ENCODE results near the gene DSE. TPM values are rescaled to one million over a fixed set of nuclear protein-coding genes. Genes with fewer than 3 reads are reported as not detected.
A peak's percentile ranks its signal among the peaks of the same experiment; 100 is the strongest.

The DSE gene
- polyA plus RNA-seq, 5 donors: 34.1 to 54.9 (median 50.0) TPM

DNA sequence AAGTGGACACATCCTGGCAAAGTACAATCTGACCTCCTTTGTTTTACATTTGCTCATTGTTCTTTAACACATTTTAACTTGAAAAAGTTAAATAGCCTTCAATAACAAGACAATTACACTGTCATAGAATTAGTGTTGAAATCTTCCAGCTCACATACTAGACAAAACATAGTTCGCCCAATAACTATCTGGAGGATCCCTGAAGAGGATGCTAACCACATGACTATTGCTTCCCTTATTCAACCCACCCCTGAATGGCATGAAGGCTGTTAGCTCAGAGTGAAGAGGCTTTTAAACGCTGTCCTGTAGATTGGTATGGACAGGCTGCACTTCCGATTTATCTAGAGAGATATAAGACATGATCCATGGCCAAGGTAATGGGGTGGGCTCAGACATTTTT, 15.0 kb upstream of the DSE start:
- no peak for DNase-seq

DNA sequence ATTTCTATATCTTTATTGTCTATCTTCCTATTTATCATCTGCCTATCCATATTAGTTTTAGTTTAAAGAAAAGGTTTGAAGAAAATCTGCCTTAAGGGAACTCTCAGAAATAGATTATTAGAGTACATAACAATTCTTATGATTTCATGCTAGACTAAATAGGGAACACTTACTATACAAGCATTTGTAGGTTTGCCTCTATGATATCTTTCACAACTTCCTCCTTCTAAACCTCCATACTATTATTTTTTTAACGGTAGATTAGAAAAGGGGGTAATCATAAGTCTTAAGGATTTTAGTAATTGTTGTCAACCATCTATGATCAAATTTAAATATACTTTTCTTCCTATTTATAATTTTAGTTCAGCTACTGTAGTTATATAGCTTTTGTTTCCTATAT, 11.6 kb upstream of the DSE start:
- no peak for DNase-seq

DNA sequence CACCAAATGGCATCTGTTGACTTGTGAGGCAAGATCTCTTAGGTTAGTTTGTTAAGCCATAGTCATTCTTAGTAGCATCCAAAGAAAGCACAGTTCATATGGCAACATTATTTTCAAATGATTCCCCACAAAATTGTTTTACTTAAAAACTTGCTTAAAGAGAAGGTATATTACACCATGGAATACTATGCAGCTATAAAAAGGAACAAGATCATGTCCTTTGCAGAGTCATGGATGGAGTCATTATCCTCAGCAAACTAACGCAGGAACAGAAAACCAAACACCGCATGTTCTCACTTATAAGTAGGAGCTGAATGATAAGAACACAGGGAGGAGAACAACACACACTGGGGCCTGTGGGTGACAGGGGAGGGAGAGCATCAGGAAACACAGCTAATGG, 10.9 kb upstream of the DSE start:
- no peak for DNase-seq

DNA sequence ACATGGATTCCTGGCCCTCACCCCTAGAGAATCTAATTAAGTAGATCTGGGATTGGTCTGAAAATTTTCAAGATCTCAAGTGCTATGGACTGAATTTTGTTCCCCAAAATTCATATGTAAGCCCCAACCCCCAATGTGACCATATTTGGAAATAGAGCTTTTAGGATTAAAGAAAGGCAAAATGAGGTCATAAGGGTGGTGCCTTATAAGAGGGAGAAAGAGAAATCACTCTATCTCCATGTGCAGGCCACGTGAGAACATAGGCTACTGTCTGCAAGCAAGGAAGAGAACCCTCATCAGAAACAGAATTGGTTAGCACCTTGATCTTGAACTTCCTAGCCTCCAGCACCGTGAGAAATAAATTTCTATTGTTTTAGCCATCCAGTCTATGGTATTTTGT, 8.5 kb upstream of the DSE start:
- no peak for DNase-seq

DNA sequence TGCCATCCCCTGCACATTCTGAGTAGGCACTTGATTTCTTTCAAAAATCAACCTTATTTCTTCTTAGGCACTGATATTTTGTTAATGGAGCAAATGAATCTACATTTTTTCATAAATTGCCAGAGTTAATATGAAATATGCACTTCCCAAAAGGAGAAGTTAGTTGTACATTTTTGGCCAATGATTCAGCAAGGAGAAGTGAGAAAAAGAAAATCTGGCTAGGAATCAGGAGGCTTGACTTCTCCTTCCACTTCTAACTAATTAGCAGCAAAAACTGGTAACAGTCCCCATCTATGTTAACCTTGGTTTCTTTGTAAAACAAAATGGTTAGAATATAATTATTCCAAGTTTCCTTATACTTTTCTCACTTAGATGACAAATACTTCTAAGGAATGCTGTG, 7.0 kb upstream of the DSE start:
- DNase-seq: no peak

DNA sequence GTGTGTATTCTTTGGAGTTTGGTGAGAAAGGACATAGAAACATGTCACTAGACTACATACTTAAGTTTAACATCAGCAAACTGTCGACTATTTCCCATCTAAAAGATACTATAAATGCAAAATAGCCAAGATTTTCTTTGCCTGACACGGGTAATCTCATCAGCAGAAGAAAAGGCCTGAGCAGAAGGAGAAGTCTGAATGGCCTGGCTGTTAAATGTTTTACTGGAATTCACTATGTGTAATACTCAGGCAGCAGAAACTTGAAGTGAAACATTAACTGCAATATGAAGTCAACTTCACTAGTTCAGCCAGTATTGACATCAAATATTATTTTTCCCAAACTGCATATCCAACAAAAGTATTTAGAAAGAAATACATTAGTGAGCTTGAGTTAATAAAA, 6.4 kb upstream of the DSE start:
- no peak for DNase-seq

DNA sequence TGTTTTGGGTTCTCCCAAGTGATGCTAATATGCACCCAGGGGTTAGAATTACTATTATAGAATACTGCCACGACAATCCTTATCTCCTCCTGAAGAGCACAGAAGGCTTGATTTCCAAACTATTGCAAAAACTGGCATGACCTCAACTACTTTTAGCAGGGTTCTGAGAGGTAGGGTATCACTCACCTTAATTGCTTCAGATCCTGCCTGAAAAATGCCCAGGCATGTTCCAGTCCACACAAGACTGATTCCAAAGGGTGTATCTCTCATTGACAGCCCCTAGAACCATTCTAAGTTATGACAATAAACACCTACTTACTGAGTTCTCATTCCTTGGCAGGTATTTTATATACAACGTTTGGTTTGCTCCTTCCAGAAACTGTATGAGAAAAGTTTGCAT, 5.0 kb upstream of the DSE start:
- no peak for DNase-seq

DNA sequence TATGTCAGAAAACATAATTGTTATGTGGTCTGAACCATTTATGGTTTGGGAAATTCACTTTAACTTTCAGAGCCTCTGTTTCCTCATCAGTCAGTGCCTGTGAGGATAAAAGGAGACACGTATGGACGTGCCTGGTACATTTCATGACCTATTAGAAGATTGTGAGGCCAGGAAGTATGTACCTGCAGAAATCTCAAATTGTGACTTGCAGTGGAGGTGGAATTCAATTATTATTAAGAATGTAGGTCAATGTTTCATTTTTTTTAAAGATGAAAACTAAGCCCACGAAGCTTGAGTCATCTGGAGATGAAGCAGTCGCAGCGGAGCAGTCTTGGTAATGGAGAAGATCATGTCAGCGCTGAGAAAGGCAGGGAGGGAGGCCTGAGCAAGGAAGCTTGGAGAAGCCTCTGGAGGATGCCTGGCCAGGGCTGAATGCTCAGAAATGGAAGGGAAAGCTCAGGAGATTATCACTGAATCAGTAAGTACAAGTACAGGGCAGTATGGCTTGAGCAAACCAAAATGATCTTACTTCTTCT, 3.9 kb upstream of the DSE start:
- no peak for DNase-seq

DNA sequence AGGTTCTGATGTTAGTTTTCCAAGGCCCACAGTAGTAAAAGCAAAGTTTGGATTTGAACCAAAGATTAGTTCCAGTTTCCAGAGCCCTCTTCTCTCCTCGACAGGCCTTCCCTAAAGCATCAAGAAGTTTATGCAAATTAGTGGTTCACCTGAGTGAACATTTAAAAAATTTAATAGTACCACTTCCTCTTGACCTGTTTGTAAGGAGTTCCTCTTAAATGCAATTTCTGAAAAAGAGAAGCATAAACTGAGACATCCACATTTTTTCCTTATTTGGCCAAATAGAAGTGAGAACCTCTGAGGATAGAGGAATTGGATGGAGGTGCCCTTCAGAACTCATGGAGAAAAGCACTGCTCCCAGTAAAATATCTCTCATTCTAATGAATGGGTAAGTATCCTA, 1.2 kb upstream of the DSE start:
- DNase-seq: no peak

DNA sequence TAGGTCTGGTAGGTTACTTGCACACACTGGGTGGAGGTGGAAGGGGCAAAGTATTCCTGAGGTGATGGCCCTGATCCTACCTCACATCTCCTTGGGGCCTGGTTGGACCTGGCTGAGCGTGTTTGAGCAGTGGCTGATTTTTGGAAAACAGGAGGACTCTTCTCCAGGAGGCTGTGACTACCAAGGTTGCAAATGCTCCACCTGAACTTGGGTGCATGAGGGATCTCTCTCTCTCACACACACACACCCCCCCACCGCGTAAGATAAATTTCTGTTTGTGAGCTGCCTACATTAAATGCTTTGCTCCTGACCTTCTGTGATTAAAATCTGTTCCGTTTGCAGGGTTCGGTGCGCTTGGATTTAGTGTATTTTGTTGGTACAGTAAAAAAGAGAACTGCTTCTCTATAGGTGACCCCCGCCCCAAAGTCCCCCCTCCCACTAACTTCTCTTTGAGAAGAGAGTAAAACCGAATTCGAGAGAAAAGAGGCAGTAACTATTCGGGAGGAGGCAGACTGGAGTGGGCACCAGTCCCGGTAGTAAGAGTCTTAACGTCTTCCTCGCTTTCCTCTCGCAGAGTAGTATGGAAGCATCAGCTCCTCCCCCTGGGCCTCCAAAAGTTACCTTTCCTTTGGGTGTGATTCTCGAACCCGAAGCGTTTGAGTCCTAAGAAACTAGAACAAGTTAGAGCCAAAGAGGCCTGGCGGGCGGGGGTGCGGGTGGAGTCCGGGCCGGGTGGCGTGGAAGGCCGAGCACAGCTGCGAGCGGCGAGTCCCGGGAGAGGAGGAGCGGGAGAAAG, 585 bp upstream of the DSE start:
- peak in 1 of 2 donors; percentile 11 for DNase-seq

DNA sequence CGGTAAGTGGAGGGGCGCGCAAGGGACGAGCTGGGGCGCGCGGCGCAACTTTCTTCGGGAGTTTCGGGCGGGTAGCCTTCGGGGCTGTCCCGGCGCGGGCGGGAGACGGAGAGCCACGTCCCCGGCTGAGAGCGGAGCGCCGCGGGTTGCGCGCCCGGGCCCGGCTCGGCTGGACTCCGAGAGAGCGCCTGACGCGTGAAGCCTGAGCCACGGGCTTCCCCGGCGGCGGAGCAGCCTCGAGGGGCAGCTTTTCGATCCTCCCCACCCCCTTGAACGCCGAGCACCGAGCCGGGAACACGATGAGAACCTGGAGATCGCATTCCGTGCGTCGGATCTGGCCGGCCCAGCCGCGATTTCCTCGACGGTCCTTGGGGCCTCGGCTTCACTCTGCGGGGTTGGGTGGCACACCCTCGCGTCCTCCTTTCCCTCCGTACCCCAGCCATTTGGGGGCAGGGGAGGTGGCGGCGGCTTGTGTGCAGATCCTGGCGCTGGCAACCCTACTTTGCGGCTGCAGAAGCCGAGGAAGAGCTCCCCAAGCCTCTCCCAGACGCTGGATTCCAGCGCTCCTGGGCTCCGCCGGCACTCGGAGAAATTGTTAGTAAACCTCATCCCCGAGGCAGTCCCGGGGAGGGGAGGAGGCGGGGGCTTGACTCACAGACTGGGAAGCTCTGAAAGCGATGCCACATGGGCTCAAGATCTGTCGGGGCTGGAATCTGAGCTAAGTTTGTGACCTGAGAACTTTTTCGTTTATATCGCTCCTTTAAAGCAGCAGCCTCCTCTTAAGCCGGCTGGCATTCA, 572 bp downstream of the DSE start:
- DNase-seq: peak; percentile 71

DNA sequence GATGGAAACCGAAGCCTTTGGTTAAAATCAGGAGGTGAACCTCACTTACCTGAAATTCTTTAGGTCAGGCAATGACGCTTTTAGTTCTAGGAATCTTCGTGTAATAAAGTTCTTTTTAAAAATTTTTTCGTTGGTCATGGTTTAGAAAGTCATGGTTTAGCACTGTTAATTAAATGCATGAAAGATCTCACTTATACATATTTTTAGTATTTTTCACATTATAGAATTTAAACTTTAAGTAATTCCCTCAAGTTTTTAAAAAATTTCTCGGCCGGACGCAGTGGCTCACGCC, 1.1 kb downstream of the DSE start:
- DNase-seq: no peak

DNA sequence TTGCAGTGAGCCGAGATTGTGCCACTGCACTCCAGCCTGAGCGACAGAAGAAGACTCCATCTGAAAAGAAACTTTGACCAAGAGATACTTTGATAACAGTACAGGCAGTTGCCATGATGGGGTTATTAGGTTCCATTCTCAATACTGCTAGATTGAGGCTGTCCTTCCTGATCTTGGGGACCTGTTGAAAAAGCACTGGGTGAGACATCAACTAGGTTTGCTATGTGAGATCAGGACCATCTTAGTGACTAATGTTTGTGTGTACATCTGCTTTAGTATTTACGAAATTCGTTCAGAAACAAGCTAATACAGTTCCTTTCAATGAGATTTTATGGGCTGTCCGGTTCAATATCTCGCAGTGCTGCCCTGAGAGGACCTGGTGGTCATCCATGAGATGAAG, 2.6 kb downstream of the DSE start:
- DNase-seq: no peak

DNA sequence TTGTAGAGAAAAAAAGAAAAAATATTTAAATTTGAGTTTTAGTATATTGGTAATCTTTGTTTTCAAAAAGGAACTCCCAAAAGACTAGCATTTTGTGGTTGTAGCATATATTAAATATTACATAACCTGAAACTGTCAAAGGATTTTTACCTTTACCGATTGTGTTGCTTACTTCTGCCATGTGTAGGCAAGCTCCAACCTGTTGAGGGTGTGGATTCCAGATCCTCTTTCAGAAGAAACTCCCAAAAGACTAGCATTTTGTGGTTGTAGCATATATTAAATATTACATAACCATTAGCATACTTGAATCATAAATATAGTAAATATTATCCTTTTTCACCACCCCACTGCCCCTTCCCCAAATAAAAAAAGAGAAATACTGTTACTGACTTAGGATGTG, 3.2 kb downstream of the DSE start:
- no peak for DNase-seq

DNA sequence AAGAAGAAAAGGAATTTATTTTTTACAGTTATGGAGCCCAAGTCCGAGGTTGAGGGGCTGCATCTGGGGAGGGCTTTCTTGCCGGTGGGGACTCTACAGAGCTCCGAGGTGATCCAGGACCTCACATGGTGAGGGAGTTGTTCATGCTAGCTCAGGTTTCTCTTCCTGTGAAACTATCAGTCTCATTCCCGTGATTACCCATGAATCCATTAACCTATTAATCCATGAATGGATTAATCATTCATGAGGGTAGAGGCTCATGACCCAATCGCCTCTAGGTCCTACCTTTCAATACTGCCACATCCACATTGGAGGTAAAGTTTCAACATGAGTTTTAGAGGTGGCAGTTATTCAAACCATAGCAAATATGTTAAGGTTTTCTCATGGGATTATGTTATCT, 3.8 kb downstream of the DSE start:
- no peak for DNase-seq

DNA sequence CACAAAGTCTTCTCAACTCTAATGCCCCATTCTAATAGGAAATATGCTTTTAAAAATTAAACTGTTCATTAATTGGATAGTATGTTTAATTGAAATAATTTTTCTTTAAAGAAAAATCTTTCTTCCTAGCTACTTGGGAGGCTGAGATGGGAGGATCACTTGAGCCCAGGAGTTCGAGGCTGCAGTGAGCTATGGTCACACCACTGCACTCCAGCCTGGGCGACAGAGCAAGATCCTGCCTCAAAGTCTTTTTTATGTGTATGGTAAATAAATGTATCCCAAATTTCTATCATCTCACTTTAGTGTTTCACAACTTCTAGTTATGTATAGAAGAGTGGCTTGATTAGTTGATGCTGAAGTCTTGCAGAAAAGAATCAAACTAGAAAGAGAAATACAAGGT, 4.5 kb downstream of the DSE start:
- no peak for DNase-seq

DNA sequence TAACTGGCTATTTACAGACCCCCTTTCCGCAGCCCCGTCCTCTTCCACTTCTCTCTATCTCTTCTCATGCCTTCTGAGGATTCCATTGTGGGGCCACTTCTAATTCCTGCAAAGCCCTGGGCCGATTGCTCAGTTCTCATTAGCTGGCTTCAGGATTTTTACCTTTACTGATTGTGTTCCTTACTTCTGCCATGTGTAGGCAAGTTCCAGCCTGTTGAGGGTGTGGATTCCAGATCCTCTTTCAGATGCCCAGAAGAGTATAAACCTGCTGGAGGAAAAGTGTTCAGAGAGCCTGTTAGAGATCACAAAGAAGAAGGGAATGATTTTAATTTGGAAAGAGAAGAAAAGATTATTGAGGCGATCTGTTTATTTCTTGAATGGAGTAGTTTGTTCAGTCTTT, 5.4 kb downstream of the DSE start:
- DNase-seq: no peak

DNA sequence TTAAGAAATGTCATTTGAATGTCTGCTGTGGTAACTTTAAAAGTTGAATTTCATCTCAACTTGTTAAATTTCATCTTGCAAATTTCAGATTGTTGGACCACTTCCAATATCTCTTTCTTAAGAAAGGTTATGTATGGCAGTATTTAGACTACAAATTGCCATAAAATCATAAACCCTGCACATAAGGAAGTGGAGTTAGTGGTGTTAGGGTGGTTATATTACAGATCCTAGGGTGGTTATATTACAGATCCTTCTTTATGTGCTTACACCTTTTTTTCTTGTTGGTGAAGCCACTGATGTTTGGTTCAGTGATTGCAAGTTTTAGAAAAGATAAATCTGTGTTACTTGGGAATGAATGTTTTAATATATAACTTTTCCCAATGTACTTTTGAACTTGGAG, 9.0 kb downstream of the DSE start:
- DNase-seq: no peak

DNA sequence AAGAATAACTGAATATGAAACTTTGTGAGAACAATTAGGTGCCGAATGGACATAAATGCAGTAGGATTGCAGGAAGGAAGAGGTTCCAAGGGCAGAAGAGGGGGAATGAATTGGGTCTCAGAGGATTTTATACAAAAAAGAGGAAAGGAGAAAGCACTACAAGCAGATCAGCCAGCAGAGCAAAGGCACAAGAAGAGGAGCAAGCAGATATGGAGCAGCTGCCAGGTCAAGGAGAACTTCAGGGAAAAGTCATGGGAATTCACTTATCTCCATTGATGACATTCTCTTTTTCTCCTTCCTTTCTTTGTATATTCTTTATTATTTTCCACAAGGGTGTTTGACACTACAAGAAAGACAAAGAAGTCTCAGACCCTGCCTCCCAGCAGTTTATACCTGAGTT, 9.6 kb downstream of the DSE start:
- DNase-seq: no peak

DNA sequence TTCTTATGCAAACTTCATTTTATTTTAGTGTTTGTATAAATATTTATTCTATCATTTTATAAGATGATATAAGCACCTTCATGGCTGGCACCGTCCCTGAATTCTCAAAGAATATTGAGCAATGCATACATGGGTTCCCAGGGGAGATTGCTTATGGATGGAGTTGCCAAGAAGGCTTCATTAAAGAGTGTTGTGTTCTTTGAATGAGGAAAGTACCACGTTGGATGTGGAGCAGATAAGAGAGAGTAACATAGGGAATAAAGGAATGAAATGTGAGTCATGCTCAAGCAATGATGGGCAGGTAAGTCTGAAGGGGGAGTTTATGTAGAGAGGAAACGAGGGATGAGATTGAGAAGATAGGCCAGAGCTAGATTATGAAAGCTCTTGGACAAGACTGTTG, 10.3 kb downstream of the DSE start:
- DNase-seq: no peak

DNA sequence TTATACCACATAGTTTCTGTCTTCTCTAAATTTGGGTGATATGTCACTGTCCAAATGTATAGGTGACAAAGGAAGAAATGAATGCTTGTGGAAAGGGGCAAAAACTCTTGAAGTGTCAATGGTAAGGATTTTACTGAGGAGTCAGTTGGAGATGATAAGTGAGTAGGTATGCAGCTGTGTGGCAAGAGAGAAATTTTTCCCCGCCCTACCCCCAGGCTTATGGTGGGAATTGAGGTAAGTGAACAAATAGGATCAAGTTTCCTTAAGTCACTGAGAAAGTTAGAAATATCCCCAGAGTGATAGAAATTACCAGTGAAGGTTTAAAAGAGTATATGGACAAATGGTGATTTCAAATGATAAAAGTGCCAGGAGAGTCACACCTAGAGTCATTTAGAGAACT, 11.8 kb downstream of the DSE start:
- no peak for DNase-seq

DNA sequence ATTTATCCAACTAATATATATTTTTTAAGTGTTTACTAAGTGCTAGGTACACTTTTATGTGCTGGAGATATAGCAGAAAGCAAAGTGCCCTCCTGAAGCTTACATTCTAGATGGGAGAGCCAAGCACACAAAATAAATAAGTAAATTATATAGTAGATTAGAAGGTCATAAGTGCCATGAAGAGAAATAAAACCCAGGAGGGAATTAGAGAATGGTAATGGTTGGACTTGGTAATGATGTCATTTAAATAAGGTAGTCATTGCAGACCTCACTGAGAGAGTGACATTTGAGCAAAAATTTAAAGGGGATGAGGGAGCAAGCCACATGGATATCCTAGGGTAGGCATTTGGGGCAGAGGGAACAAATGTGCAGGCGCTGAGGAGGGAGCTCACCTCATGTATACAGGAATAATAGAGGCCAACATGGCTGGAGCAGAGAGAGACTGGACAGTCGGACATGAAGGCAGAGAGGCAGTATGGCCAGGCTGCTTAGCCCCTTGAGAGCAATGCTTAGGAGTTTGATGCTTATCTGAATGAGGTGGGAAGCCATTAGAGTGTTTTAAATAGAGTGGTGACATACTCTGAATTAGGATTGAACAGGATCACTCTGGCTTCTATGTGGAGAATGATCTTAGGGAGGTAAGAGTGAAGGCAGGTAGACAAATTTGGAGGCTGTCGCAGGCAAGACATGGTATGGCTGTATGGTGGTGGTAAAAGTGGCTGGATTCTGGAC, 14.1 kb downstream of the DSE start:
- DNase-seq: no peak

DNA sequence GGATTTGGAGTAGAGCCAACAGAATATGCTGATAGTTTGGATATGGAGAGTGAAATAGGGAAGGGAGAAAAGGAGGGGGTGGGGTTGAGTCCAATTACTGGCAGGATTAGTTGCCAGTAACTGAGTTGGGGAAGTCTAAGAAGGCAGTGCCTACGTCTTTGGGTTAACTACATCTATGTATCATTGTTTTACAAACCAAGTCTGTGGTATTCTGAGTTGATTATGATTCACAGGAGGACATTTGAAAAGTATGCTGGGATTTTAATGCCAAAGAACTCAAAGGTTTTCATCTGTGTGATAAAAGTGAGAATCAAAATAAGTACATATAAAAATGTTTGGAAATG, 14.7 kb downstream of the DSE start:
- DNase-seq: no peak

Measured in right lung (tissue), 5 donors.